ENCODE data around the gene FYCO1.

FYCO1 gene

DNA sequence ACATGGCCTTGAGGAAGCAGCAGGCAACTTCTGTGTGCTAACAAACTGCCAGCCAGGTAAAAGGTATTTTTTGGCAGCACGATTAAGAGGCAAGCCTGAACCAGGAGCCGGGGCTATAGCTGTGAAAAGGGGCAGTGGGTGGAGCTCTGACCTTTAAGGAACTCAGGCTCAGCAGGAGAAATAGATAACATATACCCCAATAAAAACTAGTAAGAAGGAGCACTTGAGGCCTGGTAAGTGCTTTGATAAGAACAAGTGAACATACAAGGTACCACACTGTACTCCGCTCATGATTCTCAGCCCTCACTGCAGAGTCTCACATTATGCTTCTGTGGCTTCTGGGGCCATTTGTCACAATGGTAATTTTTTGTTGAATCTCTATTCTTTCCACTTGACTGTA is 5.4 kb downstream of the FYCO1 start:
- peaks cover 17% of the 10 kb centered on the region for H3K4me1 ChIP-seq (ENCODE audit: low read length)
- peaks cover 71% of the 10 kb centered on the region for H3K79me2 ChIP-seq (ENCODE audit: low read length)
- no peak overlapping the region for H3K9ac ChIP-seq (ENCODE audit: low read length)

DNA sequence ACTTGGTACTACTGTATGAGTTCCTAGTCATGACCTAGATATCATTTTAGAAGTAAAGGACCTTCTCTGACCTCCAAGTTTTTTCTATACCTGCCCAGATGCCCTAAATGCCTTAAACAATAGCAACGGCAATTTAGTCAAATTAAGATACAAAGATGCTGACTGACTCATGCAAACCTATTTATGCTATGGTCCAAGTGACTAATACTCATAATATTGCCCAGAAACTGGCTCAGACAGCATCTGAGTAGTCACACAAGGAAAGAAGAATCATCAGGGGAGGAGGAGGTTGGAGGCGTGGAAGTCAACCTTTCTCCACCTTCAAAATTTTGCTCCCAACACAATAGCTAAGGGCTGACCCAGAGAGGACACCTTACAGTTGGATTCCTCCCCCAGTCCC is 6.8 kb downstream of the FYCO1 start:
- no peak overlapping the region for H3K27ac ChIP-seq (ENCODE audit: low read length)
- H3K4me2 ChIP-seq (ENCODE audit: low read length) = no peak overlapping the region
- H3K4me1 ChIP-seq (ENCODE audit: low read length) = peaks cover 8% of the 10 kb centered on the region
- H3K9me3 ChIP-seq (ENCODE audit: insufficient read depth, low read length) = no peaks in the 10 kb centered on the region
- no peak overlapping the region for H3K9ac ChIP-seq (ENCODE audit: low read length)
- TF ChIP-seq CTCF (IDR thresholded peaks at IDR 0.05; ENCODE audit: low read depth, low read length) = no peak
- TF ChIP-seq EZH2phosphoT487 (IDR thresholded peaks at IDR 0.05; ENCODE audit: low read depth) = no peak
- H4K20me1 ChIP-seq (ENCODE audit: insufficient read depth, low read length) = peaks cover 36% of the 10 kb centered on the region
- no peak overlapping the region for H3K4me3 ChIP-seq (ENCODE audit: low read length)
- H3K27me3 ChIP-seq (ENCODE audit: low read depth, low read length) = no peaks in the 10 kb centered on the region
- peaks cover 22% of the 10 kb centered on the region for H3K36me3 ChIP-seq (replicated peaks; ENCODE audit: low read depth, low read length)
- H3K79me2 ChIP-seq (ENCODE audit: low read length) = peaks cover 60% of the 10 kb centered on the region
- H2AFZ ChIP-seq (ENCODE audit: low read depth, low read length) = no peak overlapping the region

More for the DNA sequence above, 5.4 kb downstream of the FYCO1 start:
- Histone ChIP-seq H3K27me3 (ENCODE audit: low read depth, low read length) (no peaks in the 10 kb centered on the region), H3K4me2 (ENCODE audit: low read length) (no peak overlapping the region), H4K20me1 (ENCODE audit: insufficient read depth, low read length) (peaks cover 30% of the 10 kb centered on the region; the same call in 1 of the 2 replicates), H3K9me3 (ENCODE audit: insufficient read depth, low read length) (no peaks in the 10 kb centered on the region), H3K27ac (ENCODE audit: low read length) (no peak overlapping the region), H3K4me3 (ENCODE audit: low read length) (no peak overlapping the region), H2AFZ (ENCODE audit: low read depth, low read length) (no peak overlapping the region), H3K36me3 (replicated peaks; ENCODE audit: low read depth, low read length) (peaks cover 16% of the 10 kb centered on the region)
- no peak for TF ChIP-seq EZH2phosphoT487 (IDR thresholded peaks at IDR 0.05; ENCODE audit: low read depth)
- TF ChIP-seq CTCF (IDR thresholded peaks at IDR 0.05; ENCODE audit: low read depth, low read length) = no peak

GRCh38 chr3:45988362-45988761 is 7.3 kb downstream of the FYCO1 start:
- Histone ChIP-seq H3K36me3 (replicated peaks; ENCODE audit: low read depth, low read length) (peaks cover 23% of the 10 kb centered on the region), H3K27me3 (ENCODE audit: low read depth, low read length) (no peaks in the 10 kb centered on the region), H3K4me2 (ENCODE audit: low read length) (no peak overlapping the region), H3K9me3 (ENCODE audit: insufficient read depth, low read length) (no peaks in the 10 kb centered on the region), H2AFZ (ENCODE audit: low read depth, low read length) (no peak overlapping the region), H3K79me2 (ENCODE audit: low read length) (peaks cover 56% of the 10 kb centered on the region), H3K27ac (ENCODE audit: low read length) (no peak overlapping the region), H3K4me1 (ENCODE audit: low read length) (peaks cover 4% of the 10 kb centered on the region; the same call in 1 of the 2 replicates), H4K20me1 (ENCODE audit: insufficient read depth, low read length) (peaks cover 36% of the 10 kb centered on the region), H3K4me3 (ENCODE audit: low read length) (no peak overlapping the region), H3K9ac (ENCODE audit: low read length) (no peak overlapping the region)
- TF ChIP-seq CTCF (IDR thresholded peaks at IDR 0.05; ENCODE audit: low read depth, low read length) (no peak), EZH2phosphoT487 (IDR thresholded peaks at IDR 0.05; ENCODE audit: low read depth) (no peak)

GRCh38 chr3:45987368-45988291 is 8.0 kb downstream of the FYCO1 start:
- H4K20me1 ChIP-seq (ENCODE audit: insufficient read depth, low read length) = peaks cover 36% of the 10 kb centered on the region
- H3K4me1 ChIP-seq (ENCODE audit: low read length) = 0 out of 2 replicates have a peak, but pooled peaks cover 4% of the 10 kb centered on the region
- H3K4me3 ChIP-seq (ENCODE audit: low read length) = no peak overlapping the region
- no peak overlapping the region for H3K27ac ChIP-seq (ENCODE audit: low read length)
- peaks cover 21% of the 10 kb centered on the region for H3K36me3 ChIP-seq (replicated peaks; ENCODE audit: low read depth, low read length)
- H3K9me3 ChIP-seq (ENCODE audit: insufficient read depth, low read length) = no peaks in the 10 kb centered on the region
- no peak overlapping the region for H3K9ac ChIP-seq (ENCODE audit: low read length)
- H3K4me2 ChIP-seq (ENCODE audit: low read length) = no peak overlapping the region
- TF ChIP-seq EZH2phosphoT487 (IDR thresholded peaks at IDR 0.05; ENCODE audit: low read depth) (no peak), CTCF (IDR thresholded peaks at IDR 0.05; ENCODE audit: low read depth, low read length) (no peak)
- H3K79me2 ChIP-seq (ENCODE audit: low read length) = peaks cover 49% of the 10 kb centered on the region
- H2AFZ ChIP-seq (ENCODE audit: low read depth, low read length) = no peak overlapping the region
- H3K27me3 ChIP-seq (ENCODE audit: low read depth, low read length) = no peaks in the 10 kb centered on the region
